GM12865 (cell line): ENCODE data around the gene GPR152.
"Not testable (repeated sequence)": the region's sequence is repeated elsewhere in the genome, so short reads cannot be mapped to it uniquely, and the experiment has no call there.

ENCODE experiments used
- DNase-seq: peaks from one replicate; pipeline ENCODE4 v3.0.0; 2010; ENCODE audit warnings: low read depth
- H3K4me3 ChIP-seq: 2 replicates; pipeline ENCODE4 v1.5.1; 2011; ENCODE audit warnings: mild to moderate bottlenecking, low read depth, low read length, control low read depth
- CTCF ChIP-seq: IDR thresholded peaks from 2 replicates; pipeline ENCODE4 v1.5.1; 2011; ENCODE audit warnings: low read length, control low read depth, low read depth, inconsistent platforms; ENCODE audit not compliant: insufficient read depth; ENCODE audit errors: missing control alignments

The GPR152 gene

GRCh38 chr11:67470337-67471002 lies 17.9 kb upstream of the GPR152 start:
- peak; percentile 31 for DNase-seq
- H3K4me3 ChIP-seq: no peak overlapping the region
- TF ChIP-seq CTCF: no peak

- peak overlapping the region; percentile 84 for H3K4me3 ChIP-seq
- DNase-seq: no peak
- no peak for TF ChIP-seq CTCF
These were observed 16.9 kb upstream of the GPR152 start for GRCh38 chr11:67469508-67469811.

DNA sequence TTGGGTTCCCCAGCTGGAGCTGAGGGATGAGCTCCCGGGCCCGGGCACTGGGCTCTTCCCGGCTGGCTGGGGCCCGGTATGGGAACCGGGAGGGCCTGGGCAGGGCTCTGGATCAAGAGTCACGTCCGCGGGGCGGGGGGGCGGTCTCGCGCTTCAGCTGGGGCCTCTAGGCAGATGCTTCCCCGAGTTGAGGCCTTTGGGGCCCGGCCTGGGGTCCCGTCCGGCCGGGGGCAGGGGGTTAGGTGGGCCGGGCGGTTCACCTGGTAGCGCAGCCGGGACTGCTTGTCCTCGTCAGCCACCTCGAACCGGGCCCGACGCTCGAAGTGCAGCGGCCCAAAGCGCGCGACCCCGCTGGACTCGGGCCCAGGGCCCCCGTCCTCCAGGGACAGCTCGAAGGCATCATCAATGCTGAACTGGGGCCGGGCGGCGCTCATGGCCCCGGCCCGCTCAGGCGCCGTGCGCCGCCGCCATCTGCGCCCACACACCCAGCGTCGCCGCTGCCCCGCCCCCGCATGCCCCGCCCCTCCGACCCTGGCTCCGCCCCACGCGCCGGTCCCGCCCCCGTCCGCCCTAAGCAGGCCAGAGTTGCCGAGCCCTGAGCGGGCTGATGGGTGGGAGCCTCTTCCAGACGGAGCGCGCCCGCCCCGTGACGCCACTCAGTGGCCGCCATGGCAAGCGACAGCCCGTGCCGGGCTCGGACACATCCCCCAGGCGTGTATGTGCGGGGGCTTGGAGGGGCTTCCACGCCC lies 16.4 kb upstream of the GPR152 start, which contains the start of gene TMEM134:
Gene TMEM134, minus strand, starts transcription at position 493 of the 749 bp plus-strand sequence. Its CDS starts 59 bp downstream, at position 434.
- TF ChIP-seq CTCF: peak; percentile 67
- H3K4me3 ChIP-seq: peak within 1 kb of the TSS; percentile 84
- DNase-seq: peak; percentile 97

- peak overlapping the region; percentile 61 for H3K4me3 ChIP-seq
- TF ChIP-seq CTCF: no peak
- DNase-seq: no peak
These were observed 15.9 kb upstream of the GPR152 start for GRCh38 chr11:67468456-67468758.

- peak overlapping the region; percentile 61 for H3K4me3 ChIP-seq
- TF ChIP-seq CTCF: no peak
- no peak for DNase-seq
These were observed 15.5 kb upstream of the GPR152 start for GRCh38 chr11:67468056-67468455.

- TF ChIP-seq CTCF: no peak
- DNase-seq: no peak
- H3K4me3 ChIP-seq: no peak overlapping the region
These were observed 14.6 kb upstream of the GPR152 start for GRCh38 chr11:67466962-67467771.

DNA sequence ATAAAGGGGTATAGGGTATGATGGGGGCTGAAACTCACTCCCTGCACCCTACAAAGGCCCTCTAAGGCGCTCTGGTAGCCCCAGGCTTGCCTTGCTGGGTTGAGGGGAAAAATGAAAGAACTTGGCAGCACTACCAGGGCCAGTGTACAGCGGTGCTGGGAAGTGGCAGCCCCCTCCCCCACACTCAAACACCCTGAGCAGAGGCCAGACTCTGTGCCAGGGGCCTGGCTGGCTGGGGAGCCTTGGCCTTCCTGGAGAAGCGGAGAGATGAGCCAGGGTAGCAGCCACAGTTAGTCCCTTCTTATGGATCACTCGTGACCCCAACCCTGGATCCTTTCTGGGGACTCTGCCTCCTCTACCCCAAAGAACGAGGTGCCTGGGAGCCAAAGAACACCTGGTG lies 13.8 kb upstream of the GPR152 start:
- no peak overlapping the region for H3K4me3 ChIP-seq
- DNase-seq: no peak
- TF ChIP-seq CTCF: no peak

- H3K4me3 ChIP-seq: peak overlapping the region; percentile 77
These were observed 13.0 kb upstream of the GPR152 start for GRCh38 chr11:67465530-67465929.

More at GRCh38 chr11:67465530-67465929, 13.0 kb upstream of the GPR152 start:
- DNase-seq: not testable (repeated sequence)
